Measurements from ENCODE around the gene MRPL20. TPM values are rescaled to one million over a fixed set of nuclear protein-coding genes. Genes with fewer than 3 reads are reported as not detected.
"Not testable (repeated sequence)": the region's sequence is repeated elsewhere in the genome, so short reads cannot be mapped to it uniquely, and the experiment has no call there.

The MRPL20 gene
- total RNA-seq, 2 donors from 2014 or later, result 82.1 to 96.7 TPM

- ATAC-seq; DNase-seq; intact Hi-C loops (cut with DNase I, micrococcal nuclease): not testable (repeated sequence)
Measured at GRCh38 chr1:1428967-1429366, 21.9 kb upstream of the MRPL20 start.

DNA sequence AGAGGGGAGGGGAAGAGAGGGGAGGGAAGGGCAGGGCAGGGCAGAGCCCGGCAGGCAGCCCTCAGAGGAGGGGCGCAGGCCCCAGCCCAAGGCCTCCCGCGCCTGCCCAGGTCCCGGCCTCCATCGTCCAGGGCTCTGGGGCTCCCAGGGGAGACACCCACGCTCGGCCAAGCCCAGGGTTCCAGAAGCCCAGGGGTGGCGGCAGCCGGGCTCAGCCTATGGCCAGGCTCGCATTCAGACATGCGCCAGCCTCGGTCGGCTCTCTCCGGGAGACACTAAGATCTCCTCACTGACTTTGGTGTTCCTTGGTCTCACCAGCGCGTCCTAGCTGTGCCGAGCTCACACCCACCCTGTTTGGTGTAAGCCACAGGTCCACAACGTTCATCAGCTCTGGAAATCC is 21.1 kb upstream of the MRPL20 start:
- ATAC-seq, result no peak
- intact Hi-C loops (cut with DNase I, micrococcal nuclease), result no loop called here
- DNase-seq, result no peak

- no peak for DNase-seq
- no peak for ATAC-seq
- intact Hi-C loops (cut with DNase I, micrococcal nuclease), result no loop called here
Measured at GRCh38 chr1:1427820-1428148, 20.7 kb upstream of the MRPL20 start.

GRCh38 chr1:1427106-1427819 is 20.2 kb upstream of the MRPL20 start:
- DNase-seq (peak in 1 of 2 donors; percentile 52), ATAC-seq (no peak)
- intact Hi-C loops (cut with DNase I, micrococcal nuclease), result no loop called here

GRCh38 chr1:1426496-1427105 is 19.5 kb upstream of the MRPL20 start:
- DNase-seq (no peak), ATAC-seq (no peak)
- intact Hi-C loops (cut with DNase I, micrococcal nuclease), result no loop called here

DNA sequence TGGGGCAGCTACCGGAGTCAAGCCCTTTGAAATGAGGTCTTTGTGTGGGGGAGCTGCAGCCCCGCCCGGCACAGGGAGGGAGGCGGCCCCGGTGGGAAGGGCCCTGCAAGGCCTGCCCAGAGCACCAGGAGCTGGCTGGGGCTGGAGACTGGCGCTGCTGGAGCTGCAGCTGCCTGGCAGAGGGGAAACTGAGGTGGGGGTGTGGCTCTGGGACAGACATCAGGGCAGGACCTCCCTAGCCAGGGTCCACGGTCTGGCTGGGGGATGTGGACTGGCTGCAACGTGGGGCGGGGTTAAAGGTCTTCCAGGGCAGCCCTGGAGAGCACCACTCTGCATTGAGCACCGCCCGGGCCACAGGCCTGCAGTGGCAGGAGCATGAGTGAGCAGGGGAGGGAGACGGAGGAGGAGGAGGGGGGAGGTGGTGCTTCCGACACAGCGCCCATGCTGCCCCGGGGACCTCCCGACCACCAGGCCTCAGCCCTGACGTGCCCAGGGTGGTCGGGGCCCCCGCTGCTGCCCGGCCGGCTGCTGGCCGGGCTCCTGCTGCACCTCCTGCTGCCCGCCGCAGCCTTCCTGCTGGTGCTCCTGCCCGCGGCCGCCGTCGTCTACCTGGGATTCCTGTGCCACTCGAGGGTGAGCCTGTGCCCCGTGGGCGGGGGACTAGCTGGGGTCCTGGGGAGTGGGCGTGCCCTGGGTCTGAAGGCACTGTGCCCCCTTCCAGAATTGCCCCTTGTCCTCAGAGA is 18.8 kb upstream of the MRPL20 start:
- no peak for ATAC-seq
- intact Hi-C loops (cut with DNase I, micrococcal nuclease), result no loop called here
- no peak for DNase-seq

GRCh38 chr1:1425426-1425752 is 18.3 kb upstream of the MRPL20 start:
- intact Hi-C loops (cut with DNase I, micrococcal nuclease), result no loop called here
- DNase-seq (no peak), ATAC-seq (no peak)

- DNase-seq (no peak), ATAC-seq (no peak)
- intact Hi-C loops (cut with DNase I, micrococcal nuclease), result no loop called here
Measured at GRCh38 chr1:1424707-1425106, 17.6 kb upstream of the MRPL20 start.

DNA sequence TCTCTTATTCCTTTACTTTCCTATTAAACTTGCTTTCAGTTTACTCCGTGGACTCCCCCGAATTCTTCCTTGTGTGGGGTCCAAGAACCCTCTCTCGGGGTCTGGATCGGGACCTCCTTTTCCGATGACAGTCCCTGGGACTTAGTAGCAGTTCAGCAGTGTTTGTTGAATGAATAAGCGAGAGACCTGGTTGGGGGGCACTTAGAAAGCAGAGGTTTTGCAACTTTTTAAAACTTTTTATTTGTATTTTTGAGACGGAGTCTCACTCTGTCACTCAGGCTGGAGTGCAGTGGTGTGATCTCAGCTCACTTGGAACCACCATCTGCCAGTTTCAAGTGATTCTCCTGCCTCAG is 16.1 kb upstream of the MRPL20 start:
- no peak for DNase-seq
- no peak for ATAC-seq
- intact Hi-C loops (cut with DNase I, micrococcal nuclease), result no loop called here

DNA sequence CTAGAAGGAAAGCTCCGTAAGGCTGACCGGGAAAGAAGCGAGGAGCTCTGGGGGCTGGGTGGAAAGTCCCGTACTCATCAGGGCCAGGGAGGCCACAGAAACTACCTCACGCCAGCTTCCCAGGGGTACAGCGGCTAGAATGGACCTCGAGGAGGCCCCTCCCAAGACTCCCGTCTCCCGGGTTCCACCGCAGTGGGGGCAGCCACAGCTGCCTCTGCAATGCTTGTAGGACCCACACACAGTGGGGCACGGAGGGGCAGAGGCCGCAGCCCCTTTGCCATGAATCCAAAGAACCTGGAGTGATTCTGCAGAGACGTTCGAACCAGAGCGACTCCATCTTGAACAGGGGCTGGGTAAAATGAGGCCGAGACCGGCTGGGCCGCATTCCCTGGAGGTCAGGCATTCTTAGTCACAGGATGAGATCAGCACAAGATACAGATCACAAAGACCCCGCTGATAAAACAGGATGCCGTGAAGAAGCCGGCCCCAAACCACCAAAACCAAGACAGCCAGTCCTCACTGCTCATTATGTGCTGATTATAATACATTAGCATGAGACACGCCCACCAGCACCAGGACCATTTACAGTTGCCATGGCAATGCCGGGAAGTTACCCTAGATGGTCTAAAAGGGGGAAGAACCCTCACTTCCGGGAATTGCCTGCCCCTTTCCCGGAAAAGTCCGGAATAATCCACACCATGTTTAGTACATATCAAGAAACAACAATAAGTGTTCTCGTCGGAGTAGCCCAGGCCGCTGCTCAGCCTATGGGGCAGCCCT is 15.6 kb upstream of the MRPL20 start:
- ATAC-seq (no peak), DNase-seq (no peak)
- intact Hi-C loops (cut with DNase I, micrococcal nuclease), result no loop called here

GRCh38 chr1:1421907-1422464 is 14.9 kb upstream of the MRPL20 start:
- ATAC-seq (no peak), DNase-seq (no peak)
- intact Hi-C loops (cut with DNase I, micrococcal nuclease), result no loop called here

DNA sequence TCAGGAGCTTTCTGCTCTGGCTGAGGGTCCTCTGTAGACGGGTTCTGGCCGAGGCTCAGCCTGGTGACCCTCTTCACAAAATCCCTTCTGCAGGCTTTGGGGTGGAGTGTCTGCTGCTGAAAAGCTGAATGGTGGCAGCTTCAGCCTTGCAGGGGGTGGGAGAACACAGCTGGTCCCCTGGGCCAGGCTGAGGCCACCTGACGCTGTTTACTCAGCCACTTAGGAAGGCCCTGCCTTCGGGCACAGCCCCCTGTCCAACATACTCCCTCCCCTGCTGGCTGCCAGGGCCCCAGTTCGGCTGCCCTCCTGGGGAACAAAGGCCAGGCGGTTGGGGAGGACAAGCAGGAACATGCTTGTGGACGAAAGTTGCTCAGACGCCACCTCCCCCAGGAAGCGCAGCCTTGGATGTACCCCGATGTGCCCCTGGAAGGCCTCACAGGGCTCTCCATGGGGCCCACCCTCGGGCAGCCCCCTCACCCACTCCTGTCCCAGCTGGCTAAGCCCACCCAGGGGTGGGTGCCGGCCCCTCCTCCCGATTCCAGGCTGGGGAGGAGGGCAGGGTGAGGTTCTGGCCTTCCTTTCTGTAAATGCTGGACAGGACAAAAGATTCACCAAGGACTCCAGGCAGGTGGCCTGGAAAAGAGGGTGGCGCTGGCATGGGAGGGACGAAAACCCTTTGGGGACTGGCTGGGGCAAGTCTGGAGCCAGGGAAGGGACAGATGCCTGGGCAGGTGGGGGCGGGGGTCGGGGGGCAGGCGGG is 14.2 kb upstream of the MRPL20 start, which contains the start of gene ANKRD65:
Gene ANKRD65 (minus strand): TSS at position 130 of the 760 bp plus-strand sequence. CDS start 271 bp downstream, outside the sequence.
- intact Hi-C loops (cut with DNase I, micrococcal nuclease), result no loop called here
- DNase-seq, result no peak
- no peak for ATAC-seq

DNA sequence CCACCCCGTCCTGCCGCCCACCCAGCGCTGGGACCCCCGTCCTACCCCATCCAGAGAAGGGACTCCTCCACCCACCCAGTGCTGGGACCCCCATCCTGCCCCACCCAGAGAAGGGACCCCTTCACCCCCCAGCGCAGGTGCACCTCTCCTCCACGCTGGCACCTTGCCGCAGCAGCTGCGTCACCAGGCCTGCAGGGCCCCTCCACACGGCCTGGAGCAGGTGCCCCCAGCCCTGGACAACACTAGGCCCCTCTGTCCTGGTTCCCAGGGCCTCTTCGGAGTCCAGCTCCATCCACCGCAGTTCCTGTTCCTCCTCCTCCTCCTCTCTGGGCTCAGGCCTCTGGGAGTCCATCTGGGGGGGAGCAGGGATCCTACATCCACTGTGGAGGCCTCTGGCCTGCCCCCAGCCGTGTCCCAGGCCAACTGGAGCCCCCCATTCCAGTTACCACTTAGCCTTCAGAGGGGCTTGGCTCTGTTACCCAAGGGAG is 13.6 kb upstream of the MRPL20 start:
- intact Hi-C loops (cut with DNase I, micrococcal nuclease), result no loop called here
- ATAC-seq, result no peak
- no peak for DNase-seq

DNA sequence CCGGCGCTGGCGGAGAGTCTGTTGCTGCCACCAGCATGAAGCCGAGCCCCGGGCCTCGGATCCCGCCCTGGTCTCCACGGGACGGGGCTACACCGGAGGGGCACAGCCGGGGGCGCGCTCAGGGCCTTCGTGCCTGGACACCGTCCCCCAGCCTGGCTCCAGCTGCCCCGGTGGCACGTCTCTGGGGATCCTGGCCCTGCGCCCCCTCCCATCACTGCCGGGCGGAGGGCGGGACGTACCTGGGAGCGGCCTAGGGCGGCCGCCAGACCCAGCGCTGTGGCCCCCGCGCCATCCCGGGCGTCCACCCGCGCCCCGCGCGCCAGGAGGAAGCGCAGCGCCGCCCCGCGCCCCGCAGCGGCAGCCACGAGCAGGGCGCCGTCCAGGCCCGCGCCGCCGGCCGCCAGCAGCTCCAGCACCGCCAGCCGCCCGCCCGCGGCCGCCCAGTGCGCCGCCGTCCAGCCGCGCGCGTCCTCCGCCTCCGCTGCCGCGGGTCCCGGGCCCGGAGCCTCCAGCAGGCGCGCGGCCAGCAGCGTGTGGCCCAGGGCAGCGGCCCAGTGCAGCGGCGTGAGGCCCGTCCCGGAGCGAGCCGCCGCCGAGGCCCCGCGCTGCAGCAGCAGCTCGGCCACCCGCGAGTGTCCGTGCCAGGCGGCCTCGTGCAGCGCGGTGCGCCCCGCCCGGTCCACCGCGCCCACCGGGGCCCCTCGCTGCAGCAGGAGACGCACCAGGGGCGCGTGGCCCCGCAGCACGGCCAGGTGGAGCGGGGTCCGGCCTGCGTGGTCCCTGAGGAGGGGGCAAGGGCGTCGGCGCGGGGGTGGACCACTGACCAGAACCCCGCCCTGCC is 12.9 kb upstream of the MRPL20 start:
- ATAC-seq (peak; percentile 89), DNase-seq (peak in 1 of 2 donors; percentile 24)
- intact Hi-C loops (cut with DNase I, micrococcal nuclease), result no loop called here

GRCh38 chr1:1419363-1419812 is 12.3 kb upstream of the MRPL20 start:
- intact Hi-C loops (cut with DNase I, micrococcal nuclease), result no loop called here
- ATAC-seq (peak; percentile 19), DNase-seq (no peak)

- no peak for DNase-seq
- no peak for ATAC-seq
- intact Hi-C loops (cut with DNase I, micrococcal nuclease), result no loop called here
Measured at GRCh38 chr1:1418464-1419362, 11.6 kb upstream of the MRPL20 start.

All from left colon (tissue), 2 donors.